IPS-18c (cell line): ENCODE measurements around the gene CHST6.
"Not testable (repeated sequence)": the region's sequence is repeated elsewhere in the genome, so short reads cannot be mapped to it uniquely, and the experiment has no call there.

Experiments
- H3K4me3 ChIP-seq: 2 replicates; pipeline ENCODE4 v1.7.0; 2013; ENCODE audit warnings: low read depth, mild to moderate bottlenecking, low read length, moderate library complexity; ENCODE audit not compliant: insufficient read depth
- H3K9me3 ChIP-seq: one replicate; pipeline ENCODE4 v1.6.1; 2013; ENCODE audit warnings: mild to moderate bottlenecking, low read length, moderate library complexity; ENCODE audit not compliant: control insufficient read depth, insufficient read depth

CHST6 gene

GRCh38 chr16:75424105-75424762 lies 71.0 kb downstream of the CHST6 start:
- H3K4me3 ChIP-seq, H3K9me3 ChIP-seq: not testable (repeated sequence)

GRCh38 chr16:75423723-75424104 lies 71.5 kb downstream of the CHST6 start:
- H3K4me3 ChIP-seq, result no peak overlapping the region
- no peaks in the 10 kb centered on the region for H3K9me3 ChIP-seq
